HFFc6 (cell line): ENCODE results near the gene PLCXD1. TPM values are rescaled to one million over a fixed set of nuclear protein-coding genes. Genes with fewer than 3 reads are reported as not detected.
A peak's percentile ranks its signal among the peaks of the same experiment; 100 is the strongest.

Source experiments
- DNase-seq: peaks from one replicate; pipeline ENCODE4 v3.0.0-alpha.2; 2018
- H3K27ac Mint-ChIP-seq: 2 replicates; pipeline ENCODE4 v1.8.0; 2020; ENCODE audit warnings: mild to moderate bottlenecking, mixed read lengths
- H3K27me3 Mint-ChIP-seq: 2 replicates; pipeline ENCODE4 v1.8.0; 2021; ENCODE audit warnings: mild to moderate bottlenecking, moderate library complexity, mixed read lengths; ENCODE audit not compliant: insufficient read depth
- H3K36me3 Mint-ChIP-seq: 2 replicates; pipeline ENCODE4 v1.8.0; 2021; ENCODE audit warnings: low read depth, mixed read lengths
- H3K4me1 Mint-ChIP-seq: 2 replicates; pipeline ENCODE4 v1.8.0; 2020; ENCODE audit warnings: low read depth, mixed read lengths
- H3K4me3 Mint-ChIP-seq: 2 replicates; pipeline ENCODE4 v1.8.0; 2020; ENCODE audit warnings: mild to moderate bottlenecking, moderate library complexity, mixed read lengths
- H3K9me3 Mint-ChIP-seq: 2 replicates; pipeline ENCODE4 v1.8.0; 2020; ENCODE audit warnings: mild to moderate bottlenecking, mixed read lengths
- CTCF ChIP-seq: fragments of 200-600 bp; sonication (generic); IDR thresholded peaks from 2 replicates; pipeline ENCODE4 v1.5.0; 2021; ENCODE audit warnings: antibody characterized with exemption, mild to moderate bottlenecking
- total RNA-seq, 6 experiments: library from RNA; stranded (reverse); fragmentation: NEBNext Ultra II Directional; extraction: Animal tissue kit (Norgen Biotek cat#: 25700); gene quantifications; 2 replicates in 1 of 6; 3 replicates in 5 of 6; pipeline ENCODE4 v1.2.3, GENCODE V29; 2021

The PLCXD1 gene
- total RNA-seq, 6 experiments from 2014 or later, result 23.4 to 30.6 (median 25.0) TPM

DNA sequence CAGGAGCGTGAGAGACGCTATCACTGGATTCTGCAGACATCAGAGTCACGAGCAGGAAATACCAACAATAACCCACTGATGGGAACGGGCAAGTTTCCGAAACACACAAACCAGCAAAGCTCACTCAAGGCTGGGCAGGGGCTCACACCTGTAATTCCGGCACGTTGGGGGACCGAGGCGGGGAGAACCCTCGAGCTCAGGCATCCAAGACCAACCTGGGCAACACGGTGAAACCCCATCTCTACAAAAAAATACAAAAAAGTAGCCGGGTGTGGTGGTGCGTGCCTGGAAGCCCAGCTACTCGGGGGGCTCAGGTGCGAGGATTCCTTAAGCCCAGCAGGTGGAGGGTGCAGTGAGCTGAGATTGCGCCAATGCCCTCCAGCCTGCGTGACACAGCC lies 54.6 kb downstream of the PLCXD1 start:
- peaks cover 7% of the 10 kb centered on the region for H3K27me3 Mint-ChIP-seq
- no peak for DNase-seq
- peaks cover 35% of the 10 kb centered on the region for H3K36me3 Mint-ChIP-seq
- H3K9me3 Mint-ChIP-seq, result peaks cover 18% of the 10 kb centered on the region
- H3K27ac Mint-ChIP-seq, result no peak overlapping the region
- H3K4me3 Mint-ChIP-seq, result no peak overlapping the region
- H3K4me1 Mint-ChIP-seq, result no peaks in the 10 kb centered on the region
- TF ChIP-seq CTCF, result no peak

DNA sequence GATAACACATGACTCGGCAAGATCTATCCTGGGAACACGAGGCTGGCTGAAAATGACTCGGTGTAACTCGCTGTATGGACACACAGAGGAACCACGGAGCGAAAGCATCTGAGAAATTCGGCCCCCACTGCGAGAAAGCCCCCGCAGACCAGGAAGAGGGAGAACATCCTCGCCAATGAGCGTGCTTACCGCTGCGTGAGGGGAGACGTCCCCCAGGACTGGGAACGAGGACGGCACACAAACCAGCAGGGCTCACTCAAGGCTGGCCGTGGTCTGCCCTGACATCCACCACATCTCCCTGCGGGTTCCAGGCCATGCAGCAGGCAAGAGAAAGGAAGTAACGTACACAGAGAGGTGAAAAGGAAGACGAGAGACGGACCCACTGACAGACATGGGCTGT lies 55.0 kb downstream of the PLCXD1 start:
- DNase-seq, result no peak
- Mint-ChIP-seq H3K27ac (no peak overlapping the region), H3K4me1 (no peaks in the 10 kb centered on the region), H3K9me3 (peaks cover 18% of the 10 kb centered on the region), H3K4me3 (no peak overlapping the region), H3K27me3 (peaks cover 7% of the 10 kb centered on the region), H3K36me3 (peaks cover 35% of the 10 kb centered on the region)
- no peak for TF ChIP-seq CTCF

DNA sequence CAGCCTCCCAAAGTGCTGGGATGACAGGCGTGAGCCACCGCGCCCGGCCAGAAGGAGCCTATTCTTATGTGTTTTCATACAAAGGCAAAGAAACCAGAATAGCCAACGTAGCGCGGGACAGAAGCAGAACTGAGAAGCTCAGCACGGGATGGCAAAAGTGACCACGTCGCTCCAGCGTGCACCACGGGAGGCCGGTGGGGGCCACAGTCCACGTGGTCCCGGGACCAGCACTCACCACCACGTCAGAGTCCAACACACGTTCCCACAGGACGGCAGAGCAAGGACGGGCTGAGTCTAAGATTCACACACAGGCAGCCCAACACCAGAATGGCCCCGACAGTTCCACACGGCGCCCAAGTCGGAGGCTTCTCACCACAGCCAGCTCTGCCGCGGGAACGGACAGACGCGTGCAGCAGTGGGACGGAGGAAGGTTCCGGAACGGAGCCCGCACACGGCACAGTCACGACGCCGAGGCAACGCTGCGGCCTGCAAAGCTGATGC lies 56.2 kb downstream of the PLCXD1 start:
- TF ChIP-seq CTCF, result no peak
- Mint-ChIP-seq H3K27ac (no peak overlapping the region), H3K36me3 (peaks cover 41% of the 10 kb centered on the region), H3K9me3 (peaks cover 25% of the 10 kb centered on the region), H3K4me1 (no peaks in the 10 kb centered on the region), H3K27me3 (peaks cover 7% of the 10 kb centered on the region), H3K4me3 (no peak overlapping the region)
- no peak for DNase-seq

DNA sequence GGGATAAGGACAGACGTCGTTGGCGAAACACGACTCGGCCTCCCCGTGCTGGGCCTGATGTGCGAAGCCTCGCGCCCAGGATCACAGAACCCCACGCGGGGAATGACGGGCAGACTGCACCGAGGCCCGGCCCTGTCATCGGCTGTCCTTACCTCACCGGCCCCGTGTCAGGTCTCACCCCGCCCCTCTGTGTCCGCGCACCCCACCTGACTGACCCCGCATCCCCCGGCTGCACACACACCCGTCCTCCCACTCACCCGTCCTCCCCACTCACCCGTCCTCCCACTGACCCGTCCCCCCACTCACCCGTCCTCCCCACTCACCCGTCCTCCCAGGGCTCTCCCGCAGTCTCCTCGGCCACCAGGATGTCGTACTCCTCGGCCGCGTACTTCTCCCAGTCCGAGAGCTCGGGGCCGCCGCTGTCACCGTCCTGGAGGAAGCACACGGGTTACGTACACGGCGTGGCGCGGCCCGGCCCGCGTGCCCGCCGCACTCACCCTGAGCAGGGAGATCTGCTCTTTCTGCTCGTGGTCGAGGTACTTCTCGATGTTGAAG lies 57.2 kb downstream of the PLCXD1 start:
- Mint-ChIP-seq H3K4me3 (no peak overlapping the region), H3K27ac (no peak overlapping the region), H3K4me1 (no peaks in the 10 kb centered on the region), H3K9me3 (peaks cover 25% of the 10 kb centered on the region), H3K36me3 (peaks cover 41% of the 10 kb centered on the region), H3K27me3 (peaks cover 7% of the 10 kb centered on the region)
- TF ChIP-seq CTCF, result no peak
- DNase-seq, result no peak

DNA sequence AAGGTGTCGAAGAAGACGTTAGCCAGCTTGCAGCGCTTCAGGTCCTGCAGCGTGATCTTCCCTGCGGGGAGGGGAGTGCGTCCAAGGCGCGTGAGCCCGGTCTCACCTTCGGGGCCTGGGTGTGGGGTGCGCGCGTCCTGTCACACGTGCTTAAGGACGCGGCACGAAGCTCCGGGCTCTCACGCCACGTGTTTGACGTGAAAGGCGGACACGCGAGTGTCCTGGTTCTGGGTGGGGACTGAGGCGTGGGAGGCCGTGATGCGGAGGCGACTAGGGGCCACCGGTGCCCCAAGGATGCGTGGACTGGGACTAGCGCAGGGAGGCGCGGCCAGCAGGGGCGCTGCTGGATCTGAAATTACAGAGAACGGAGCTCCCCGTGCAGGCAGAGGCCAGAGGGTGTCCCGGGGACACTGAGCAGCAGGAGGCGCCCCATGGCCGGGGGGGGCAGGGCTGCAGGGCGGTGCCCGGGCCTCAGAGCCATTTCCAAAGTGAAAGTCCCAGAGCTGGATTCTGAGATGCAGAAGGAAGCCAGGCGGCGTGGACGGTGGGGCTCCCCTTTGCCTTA lies 57.7 kb downstream of the PLCXD1 start:
- Mint-ChIP-seq H3K27me3 (peaks cover 7% of the 10 kb centered on the region), H3K4me3 (no peak overlapping the region), H3K36me3 (peaks cover 41% of the 10 kb centered on the region), H3K27ac (no peak overlapping the region), H3K4me1 (no peaks in the 10 kb centered on the region), H3K9me3 (peaks cover 25% of the 10 kb centered on the region)
- no peak for DNase-seq
- peak; percentile 34; the same call in 1 of the 2 replicates for TF ChIP-seq CTCF
